ENCODE results near the gene HPD.
"Not testable (repeated sequence)": the region's sequence is repeated elsewhere in the genome, so short reads cannot be mapped to it uniquely, and the experiment has no call there.

The HPD gene

GRCh38 chr12:121888478-121889273 lies 30.0 kb upstream of the HPD start, which contains the start of gene PSMD9:
Gene PSMD9 (plus strand): TSS chr12:121888790. CDS start chr12:121888857, 67 bp downstream.
- H3K4me1 ChIP-seq (ENCODE audit: control insufficient read depth in 1 of 2, insufficient read depth in 2 of 2, low read length in 2 of 2), result peaks cover 13 to 22% of the 10 kb centered on the region in 2 donors
- H3K4me3 ChIP-seq (ENCODE audit: low read depth in 1 of 2, low read length in 2 of 2), result peak within 1 kb of the TSS; percentile 92
- H3K27ac ChIP-seq (ENCODE audit: low read length), result peak within 1 kb of the TSS; percentile 90
- H3K9me3 ChIP-seq (ENCODE audit: control insufficient read depth in 1 of 2, low read length in 2 of 2), result no peaks in the 10 kb centered on the region
- H3K27me3 ChIP-seq (ENCODE audit: low read depth, low read length), result no peaks in the 10 kb centered on the region
- H3K36me3 ChIP-seq (ENCODE audit: control insufficient read depth in 1 of 2, insufficient read depth in 2 of 2, low read length in 2 of 2), result peaks cover 0 to 12% of the 10 kb centered on the region in 2 donors

- Histone ChIP-seq H3K27me3 (ENCODE audit: low read depth, low read length) (no peaks in the 10 kb centered on the region), H3K27ac (ENCODE audit: low read length) (peak overlapping the region; percentile 56), H3K4me3 (ENCODE audit: low read depth in 1 of 2, low read length in 2 of 2) (peak overlapping the region; percentile 92), H3K9me3 (ENCODE audit: control insufficient read depth in 1 of 2, low read length in 2 of 2) (no peaks in the 10 kb centered on the region), H3K4me1 (ENCODE audit: control insufficient read depth in 1 of 2, insufficient read depth in 2 of 2, low read length in 2 of 2) (peaks cover 13 to 20% of the 10 kb centered on the region in 2 donors), H3K36me3 (ENCODE audit: control insufficient read depth in 1 of 2, insufficient read depth in 2 of 2, low read length in 2 of 2) (peaks cover 0 to 6% of the 10 kb centered on the region in 2 donors)
These were observed 29.4 kb upstream of the HPD start for GRCh38 chr12:121888083-121888477.

GRCh38 chr12:121885129-121885528 lies 26.5 kb upstream of the HPD start:
- H3K27ac ChIP-seq (ENCODE audit: low read length); H3K27me3 ChIP-seq (ENCODE audit: low read depth, low read length); H3K9me3 ChIP-seq (ENCODE audit: control insufficient read depth in 1 of 2, low read length in 2 of 2); H3K4me3 ChIP-seq (ENCODE audit: low read depth in 1 of 2, low read length in 2 of 2); H3K36me3 ChIP-seq (ENCODE audit: control insufficient read depth in 1 of 2, insufficient read depth in 2 of 2, low read length in 2 of 2): not testable (repeated sequence)
- peaks cover 13 to 14% of the 10 kb centered on the region in 2 donors for H3K4me1 ChIP-seq (ENCODE audit: control insufficient read depth in 1 of 2, insufficient read depth in 2 of 2, low read length in 2 of 2)

- Histone ChIP-seq H3K36me3 (ENCODE audit: control insufficient read depth in 1 of 2, insufficient read depth in 2 of 2, low read length in 2 of 2) (no peaks in the 10 kb centered on the region), H3K27ac (ENCODE audit: low read length) (no peak overlapping the region), H3K4me1 (ENCODE audit: control insufficient read depth in 1 of 2, insufficient read depth in 2 of 2, low read length in 2 of 2) (peaks cover 3 to 5% of the 10 kb centered on the region in 2 donors), H3K27me3 (ENCODE audit: low read depth, low read length) (no peaks in the 10 kb centered on the region), H3K4me3 (ENCODE audit: low read depth in 1 of 2, low read length in 2 of 2) (no peak overlapping the region), H3K9me3 (ENCODE audit: control insufficient read depth in 1 of 2, low read length in 2 of 2) (no peaks in the 10 kb centered on the region)
These were observed 24.6 kb upstream of the HPD start for GRCh38 chr12:121883315-121883660.

DNA sequence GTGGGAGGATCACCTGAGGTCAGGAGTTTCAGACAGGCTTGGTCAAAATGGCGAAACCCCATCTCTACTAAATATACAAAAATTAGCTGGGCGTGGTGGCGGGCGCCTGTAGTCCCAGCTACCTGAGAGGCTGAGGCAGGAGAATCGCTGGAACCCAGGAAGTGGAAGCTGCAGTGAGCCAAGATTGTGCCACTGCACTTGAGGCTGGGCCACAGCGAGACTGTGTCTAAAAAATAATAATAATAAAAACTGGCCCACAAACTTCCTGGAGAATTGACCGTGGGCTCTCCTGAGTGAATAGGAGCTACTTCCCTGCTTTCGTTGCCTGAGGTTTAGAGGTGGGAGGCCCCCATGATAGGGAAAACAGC lies 17.4 kb upstream of the HPD start:
- H3K27ac ChIP-seq (ENCODE audit: low read length); H3K4me3 ChIP-seq (ENCODE audit: low read depth in 1 of 2, low read length in 2 of 2); H3K9me3 ChIP-seq (ENCODE audit: control insufficient read depth in 1 of 2, low read length in 2 of 2); H3K27me3 ChIP-seq (ENCODE audit: low read depth, low read length); H3K36me3 ChIP-seq (ENCODE audit: control insufficient read depth in 1 of 2, insufficient read depth in 2 of 2, low read length in 2 of 2): not testable (repeated sequence)
- H3K4me1 ChIP-seq (ENCODE audit: control insufficient read depth in 1 of 2, insufficient read depth in 2 of 2, low read length in 2 of 2), result peaks cover 0 to 11% of the 10 kb centered on the region in 2 donors

GRCh38 chr12:121875582-121875981 lies 16.9 kb upstream of the HPD start:
- Histone ChIP-seq H3K27ac (ENCODE audit: low read length) (no peak overlapping the region), H3K27me3 (ENCODE audit: low read depth, low read length) (no peaks in the 10 kb centered on the region), H3K4me1 (ENCODE audit: control insufficient read depth in 1 of 2, insufficient read depth in 2 of 2, low read length in 2 of 2) (peaks cover 0 to 11% of the 10 kb centered on the region in 2 donors), H3K9me3 (ENCODE audit: control insufficient read depth in 1 of 2, low read length in 2 of 2) (no peaks in the 10 kb centered on the region), H3K36me3 (ENCODE audit: control insufficient read depth in 1 of 2, insufficient read depth in 2 of 2, low read length in 2 of 2) (no peaks in the 10 kb centered on the region), H3K4me3 (ENCODE audit: low read depth in 1 of 2, low read length in 2 of 2) (no peak overlapping the region)

DNA sequence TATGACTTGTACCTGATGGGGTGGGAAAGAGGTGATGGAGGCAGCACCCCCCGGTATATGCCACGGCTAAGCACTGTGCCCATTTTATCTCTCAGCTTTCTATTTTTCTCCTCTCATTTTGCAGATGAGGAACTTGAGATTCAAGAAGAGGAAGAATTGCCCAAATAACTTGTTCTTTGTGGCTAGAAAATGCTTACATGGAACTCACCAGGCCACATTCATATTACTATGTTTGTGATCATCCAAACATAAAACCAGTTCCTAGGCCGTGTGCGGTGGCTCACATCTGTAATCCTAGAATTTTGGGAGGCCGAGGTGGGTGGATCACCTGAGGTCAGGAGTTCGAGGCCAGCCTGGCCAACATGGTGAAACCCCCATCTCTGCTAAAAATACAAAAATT lies 15.4 kb upstream of the HPD start:
- H3K4me3 ChIP-seq (ENCODE audit: low read depth in 1 of 2, low read length in 2 of 2), result no peak overlapping the region
- no peak overlapping the region for H3K27ac ChIP-seq (ENCODE audit: low read length)
- H3K4me1 ChIP-seq (ENCODE audit: control insufficient read depth in 1 of 2, insufficient read depth in 2 of 2, low read length in 2 of 2), result peaks cover 0 to 11% of the 10 kb centered on the region in 2 donors
- H3K36me3 ChIP-seq (ENCODE audit: control insufficient read depth in 1 of 2, insufficient read depth in 2 of 2, low read length in 2 of 2), result no peaks in the 10 kb centered on the region
- H3K9me3 ChIP-seq (ENCODE audit: control insufficient read depth in 1 of 2, low read length in 2 of 2), result no peaks in the 10 kb centered on the region
- no peaks in the 10 kb centered on the region for H3K27me3 ChIP-seq (ENCODE audit: low read depth, low read length)

DNA sequence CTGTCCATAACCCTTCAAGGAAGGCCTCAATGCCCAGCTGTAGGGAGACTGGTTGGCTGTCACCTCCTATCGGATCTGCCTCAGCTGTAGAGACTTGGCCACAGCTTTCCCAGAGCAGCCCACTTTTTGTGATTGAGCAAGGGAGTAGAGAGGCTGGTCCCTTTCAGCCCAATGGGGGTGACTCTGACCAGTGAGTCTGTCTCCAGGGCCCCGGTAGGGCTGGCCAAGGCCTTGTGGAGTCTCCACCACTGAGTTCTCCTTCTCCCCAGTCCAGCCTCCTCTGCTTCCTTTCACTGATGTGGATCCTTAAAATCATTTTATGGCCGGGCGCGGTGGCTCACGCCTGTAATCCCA lies 14.5 kb upstream of the HPD start:
- Histone ChIP-seq H3K4me1 (ENCODE audit: control insufficient read depth in 1 of 2, insufficient read depth in 2 of 2, low read length in 2 of 2) (peaks cover 0 to 11% of the 10 kb centered on the region in 2 donors), H3K36me3 (ENCODE audit: control insufficient read depth in 1 of 2, insufficient read depth in 2 of 2, low read length in 2 of 2) (no peaks in the 10 kb centered on the region), H3K27me3 (ENCODE audit: low read depth, low read length) (no peaks in the 10 kb centered on the region), H3K4me3 (ENCODE audit: low read depth in 1 of 2, low read length in 2 of 2) (no peak overlapping the region), H3K9me3 (ENCODE audit: control insufficient read depth in 1 of 2, low read length in 2 of 2) (no peaks in the 10 kb centered on the region), H3K27ac (ENCODE audit: low read length) (peak overlapping the region; percentile 12)

DNA sequence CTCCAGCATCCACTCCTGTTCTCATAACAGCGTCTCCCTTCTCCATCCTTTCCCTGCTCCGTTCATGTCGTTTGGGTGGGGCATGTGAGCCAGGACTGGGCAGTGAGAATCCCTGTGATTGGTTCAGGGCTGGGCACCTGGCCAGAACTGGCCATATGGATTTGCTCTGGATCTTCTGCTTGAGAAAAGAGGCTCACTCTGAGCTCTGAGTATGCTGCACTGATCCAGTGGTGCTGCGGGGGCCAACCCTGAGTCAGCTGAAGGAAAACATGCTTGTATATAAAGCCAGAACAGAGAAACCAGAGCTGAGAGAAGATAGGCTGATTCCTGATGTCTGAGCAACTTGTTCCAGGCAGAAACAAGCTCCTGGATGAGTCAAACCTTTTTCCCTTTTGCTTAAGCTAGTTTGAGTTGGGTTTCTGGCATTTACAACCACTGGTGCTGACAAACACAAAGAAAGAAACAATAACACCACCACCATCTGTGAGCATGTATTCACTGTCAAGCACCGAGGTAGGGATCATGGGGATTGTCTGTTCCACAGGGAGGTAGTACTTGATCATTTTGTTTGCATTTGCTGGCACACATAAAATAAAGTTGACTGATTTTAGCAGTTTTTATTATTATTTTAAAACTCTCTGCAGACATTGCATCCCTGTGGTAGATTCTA lies 14.0 kb upstream of the HPD start:
- Histone ChIP-seq H3K27ac (ENCODE audit: low read length) (peak overlapping the region; percentile 12), H3K9me3 (ENCODE audit: control insufficient read depth in 1 of 2, low read length in 2 of 2) (no peaks in the 10 kb centered on the region), H3K4me3 (ENCODE audit: low read depth in 1 of 2, low read length in 2 of 2) (no peak overlapping the region), H3K27me3 (ENCODE audit: low read depth, low read length) (no peaks in the 10 kb centered on the region), H3K36me3 (ENCODE audit: control insufficient read depth in 1 of 2, insufficient read depth in 2 of 2, low read length in 2 of 2) (no peaks in the 10 kb centered on the region), H3K4me1 (ENCODE audit: control insufficient read depth in 1 of 2, insufficient read depth in 2 of 2, low read length in 2 of 2) (peaks cover 0 to 11% of the 10 kb centered on the region in 2 donors)

GRCh38 chr12:121871467-121871866 lies 12.8 kb upstream of the HPD start:
- H3K4me1 ChIP-seq (ENCODE audit: control insufficient read depth in 1 of 2, insufficient read depth in 2 of 2, low read length in 2 of 2), result peaks cover 0 to 11% of the 10 kb centered on the region in 2 donors
- H3K4me3 ChIP-seq (ENCODE audit: low read depth in 1 of 2, low read length in 2 of 2), result no peak overlapping the region
- H3K27me3 ChIP-seq (ENCODE audit: low read depth, low read length), result no peaks in the 10 kb centered on the region
- no peaks in the 10 kb centered on the region for H3K9me3 ChIP-seq (ENCODE audit: control insufficient read depth in 1 of 2, low read length in 2 of 2)
- no peaks in the 10 kb centered on the region for H3K36me3 ChIP-seq (ENCODE audit: control insufficient read depth in 1 of 2, insufficient read depth in 2 of 2, low read length in 2 of 2)
- H3K27ac ChIP-seq (ENCODE audit: low read length), result no peak overlapping the region

GRCh38 chr12:121869229-121869628 lies 10.6 kb upstream of the HPD start:
- not testable (repeated sequence) for H3K36me3 ChIP-seq (ENCODE audit: control insufficient read depth in 1 of 2, insufficient read depth in 2 of 2, low read length in 2 of 2); H3K9me3 ChIP-seq (ENCODE audit: control insufficient read depth in 1 of 2, low read length in 2 of 2); H3K27ac ChIP-seq (ENCODE audit: low read length); H3K27me3 ChIP-seq (ENCODE audit: low read depth, low read length); H3K4me3 ChIP-seq (ENCODE audit: low read depth in 1 of 2, low read length in 2 of 2)
- H3K4me1 ChIP-seq (ENCODE audit: control insufficient read depth in 1 of 2, insufficient read depth in 2 of 2, low read length in 2 of 2), result peaks cover 0 to 11% of the 10 kb centered on the region in 2 donors
